Thoracic aorta (tissue), 2 donors: ENCODE measurements around the gene FKBP3. TPM values are rescaled to one million over a fixed set of nuclear protein-coding genes. Genes with fewer than 3 reads are reported as not detected.
"Not testable (repeated sequence)": the region's sequence is repeated elsewhere in the genome, so short reads cannot be mapped to it uniquely, and the experiment has no call there.

Experiments
- ATAC-seq: fragments of 150-250 bp; one replicate; pipeline ENCODE4 v1.8.0; 2017; ENCODE audit warnings: low read depth; ENCODE audit not compliant: insufficient number of reproducible peaks, low FRiP score
- DNase-seq: peaks from one replicate; pipeline ENCODE4 v3.0.0-alpha.2; 2020; ENCODE audit warnings: low spot score
- H3K27ac ChIP-seq, 2 donors: fragments of 200-600 bp; sonication (generic); 1 replicate in 1 of 2; 2 replicates in 1 of 2; pipeline ENCODE4 v1.5.1; 2016; ENCODE audit warnings: mild to moderate bottlenecking in 2 of 2, moderate library complexity in 2 of 2
- H3K27me3 ChIP-seq: fragments of 200-600 bp; sonication (generic); replicated peaks from 2 replicates; pipeline ENCODE4 v1.6.0; 2016; ENCODE audit warnings: mild to moderate bottlenecking; ENCODE audit not compliant: insufficient read depth
- H3K36me3 ChIP-seq: fragments of 200-600 bp; sonication (generic); one replicate; pipeline ENCODE4 v1.5.1; 2016
- H3K4me1 ChIP-seq, 2 donors: fragments of 200-600 bp; sonication (generic); 1 replicate in 1 of 2; 2 replicates in 1 of 2; pipeline versions ENCODE4 v1.5.1 to v1.6.0; 2016; ENCODE audit warnings: low read depth in 2 of 2, mild to moderate bottlenecking in 1 of 2; ENCODE audit not compliant: control insufficient read depth in 1 of 2
- H3K4me3 ChIP-seq: fragments of 200-600 bp; sonication (generic); 2 replicates; pipeline ENCODE4 v1.5.1; 2016; ENCODE audit warnings: mild to moderate bottlenecking
- H3K9me3 ChIP-seq: fragments of 200-600 bp; sonication (generic); 2 replicates; pipeline ENCODE4 v1.5.1; 2016
- CTCF ChIP-seq: fragments of 200-600 bp; sonication (generic); IDR thresholded peaks from one replicate; pipeline ENCODE4 v1.5.1; 2019; ENCODE audit warnings: antibody characterized with exemption
- total RNA-seq, 2 donors: library from RNA; depleted of rRNA; stranded (reverse); fragments of >200 nt; gene quantifications; one replicate each; pipeline versions ENCODE4 v1.1.0 to v1.2.3, GENCODE V29; 2016

The FKBP3 gene
- total RNA-seq, 2 donors from 2014 or later = 24.2 to 38.2 TPM

- Histone ChIP-seq H3K27me3 (no peaks in the 10 kb centered on the region), H3K36me3 (no peaks in the 10 kb centered on the region), H3K4me1 (no peaks in the 10 kb centered on the region), H3K9me3 (no peaks in the 10 kb centered on the region), H3K4me3 (no peak overlapping the region), H3K27ac (no peak overlapping the region)
- DNase-seq (no peak), ATAC-seq (no peak)
- TF ChIP-seq CTCF = no peak
Observed at GRCh38 chr14:45156067-45156466, 21.8 kb upstream of the FKBP3 start.

GRCh38 chr14:45150386-45150890 is 16.2 kb upstream of the FKBP3 start:
- ATAC-seq (no peak), DNase-seq (no peak)
- Histone ChIP-seq H3K4me3 (no peak overlapping the region), H3K27me3 (no peaks in the 10 kb centered on the region), H3K4me1 (no peaks in the 10 kb centered on the region), H3K9me3 (no peaks in the 10 kb centered on the region), H3K36me3 (no peaks in the 10 kb centered on the region), H3K27ac (no peak overlapping the region)
- TF ChIP-seq CTCF = no peak

- ATAC-seq = no peak
- H3K9me3 ChIP-seq = no peaks in the 10 kb centered on the region
- H3K4me1 ChIP-seq = no peaks in the 10 kb centered on the region
- no peak overlapping the region for H3K4me3 ChIP-seq
- no peaks in the 10 kb centered on the region for H3K27me3 ChIP-seq
- no peaks in the 10 kb centered on the region for H3K36me3 ChIP-seq
- H3K27ac ChIP-seq = no peak overlapping the region
- no peak for TF ChIP-seq CTCF
- DNase-seq = no peak
Observed at GRCh38 chr14:45149602-45150001, 15.3 kb upstream of the FKBP3 start.

- ATAC-seq = no peak
- no peak for TF ChIP-seq CTCF
Observed at GRCh38 chr14:45145214-45145613, 10.9 kb upstream of the FKBP3 start.

GRCh38 chr14:45144658-45145057 is 10.4 kb upstream of the FKBP3 start:
- H3K4me1 ChIP-seq = no peaks in the 10 kb centered on the region
- no peak for ATAC-seq
- DNase-seq = no peak

More at GRCh38 chr14:45145214-45145613, 10.9 kb upstream of the FKBP3 start:
- no peak for DNase-seq
- no peaks in the 10 kb centered on the region for H3K9me3 ChIP-seq
- no peaks in the 10 kb centered on the region for H3K27me3 ChIP-seq
- no peaks in the 10 kb centered on the region for H3K36me3 ChIP-seq
- H3K4me3 ChIP-seq = no peak overlapping the region
- H3K4me1 ChIP-seq = no peaks in the 10 kb centered on the region
- H3K27ac ChIP-seq = no peak overlapping the region

GRCh38 chr14:45142083-45142482 is 7.8 kb upstream of the FKBP3 start:
- ATAC-seq, DNase-seq, H3K27ac ChIP-seq, H3K36me3 ChIP-seq, H3K27me3 ChIP-seq, H3K4me3 ChIP-seq, H3K4me1 ChIP-seq, H3K9me3 ChIP-seq: not testable (repeated sequence)

More at GRCh38 chr14:45144658-45145057, 10.4 kb upstream of the FKBP3 start:
- no peaks in the 10 kb centered on the region for H3K27me3 ChIP-seq
- no peak overlapping the region for H3K27ac ChIP-seq
- TF ChIP-seq CTCF = no peak
- H3K36me3 ChIP-seq = no peaks in the 10 kb centered on the region
- no peaks in the 10 kb centered on the region for H3K9me3 ChIP-seq
- H3K4me3 ChIP-seq = no peak overlapping the region
